Nephron (organoid): ENCODE data around the gene DDOST.
"Not testable (repeated sequence)": the region's sequence is repeated elsewhere in the genome, so short reads cannot be mapped to it uniquely, and the experiment has no call there.

ENCODE experiments used
- H3K27ac Mint-ChIP-seq, 3 experiments: 2 replicates each; pipeline ENCODE4 v1.8.0; 2020; ENCODE audit warnings: mixed read lengths in 3 of 3, mild to moderate bottlenecking in 2 of 3, moderate library complexity in 1 of 3
- H3K27me3 Mint-ChIP-seq: 2 replicates; pipeline ENCODE4 v1.8.0; 2021; ENCODE audit warnings: low read depth, mild to moderate bottlenecking, moderate library complexity, mixed read lengths
- H3K36me3 Mint-ChIP-seq: 2 replicates; pipeline ENCODE4 v1.8.0; 2020; ENCODE audit warnings: low read depth, mixed read lengths
- H3K4me1 Mint-ChIP-seq: 2 replicates; pipeline ENCODE4 v1.8.0; 2020; ENCODE audit warnings: mixed read lengths
- H3K4me3 Mint-ChIP-seq, 3 experiments: 2 replicates each; pipeline ENCODE4 v1.8.0; 2020; ENCODE audit warnings: mild to moderate bottlenecking in 3 of 3, mixed read lengths in 3 of 3, moderate library complexity in 2 of 3
- H3K9me3 Mint-ChIP-seq: 2 replicates; pipeline ENCODE4 v1.8.0; 2020; ENCODE audit warnings: mixed read lengths
- TF ChIP-seq, protein P1 (sequence below), 3 experiments: fragments of 200-600 bp; sonication (generic); IDR thresholded peaks; one replicate each; pipeline ENCODE4 v1.5.0; 2021; ENCODE audit warnings: antibody characterized with exemption in 3 of 3; ENCODE audit not compliant: unreplicated experiment in 3 of 3

DDOST gene

GRCh38 chr1:20683614-20684013, 22.4 kb upstream of the DDOST start:
- H3K27ac Mint-ChIP-seq = no peak overlapping the region
- no peaks in the 10 kb centered on the region for H3K36me3 Mint-ChIP-seq
- no peak overlapping the region for H3K4me3 Mint-ChIP-seq
- H3K27me3 Mint-ChIP-seq = no peaks in the 10 kb centered on the region
- TF ChIP-seq, protein P1, sequence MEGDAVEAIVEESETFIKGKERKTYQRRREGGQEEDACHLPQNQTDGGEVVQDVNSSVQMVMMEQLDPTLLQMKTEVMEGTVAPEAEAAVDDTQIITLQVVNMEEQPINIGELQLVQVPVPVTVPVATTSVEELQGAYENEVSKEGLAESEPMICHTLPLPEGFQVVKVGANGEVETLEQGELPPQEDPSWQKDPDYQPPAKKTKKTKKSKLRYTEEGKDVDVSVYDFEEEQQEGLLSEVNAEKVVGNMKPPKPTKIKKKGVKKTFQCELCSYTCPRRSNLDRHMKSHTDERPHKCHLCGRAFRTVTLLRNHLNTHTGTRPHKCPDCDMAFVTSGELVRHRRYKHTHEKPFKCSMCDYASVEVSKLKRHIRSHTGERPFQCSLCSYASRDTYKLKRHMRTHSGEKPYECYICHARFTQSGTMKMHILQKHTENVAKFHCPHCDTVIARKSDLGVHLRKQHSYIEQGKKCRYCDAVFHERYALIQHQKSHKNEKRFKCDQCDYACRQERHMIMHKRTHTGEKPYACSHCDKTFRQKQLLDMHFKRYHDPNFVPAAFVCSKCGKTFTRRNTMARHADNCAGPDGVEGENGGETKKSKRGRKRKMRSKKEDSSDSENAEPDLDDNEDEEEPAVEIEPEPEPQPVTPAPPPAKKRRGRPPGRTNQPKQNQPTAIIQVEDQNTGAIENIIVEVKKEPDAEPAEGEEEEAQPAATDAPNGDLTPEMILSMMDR (IDR thresholded peaks at IDR 0.05; ENCODE audit: unreplicated experiment in 3 of 3) = no peak
- H3K4me1 Mint-ChIP-seq = peaks cover 9% of the 10 kb centered on the region
- H3K9me3 Mint-ChIP-seq = no peaks in the 10 kb centered on the region

GRCh38 chr1:20682571-20683236, 21.5 kb upstream of the DDOST start:
- Mint-ChIP-seq H3K36me3 (no peaks in the 10 kb centered on the region), H3K4me1 (peaks cover 9% of the 10 kb centered on the region), H3K27me3 (no peaks in the 10 kb centered on the region), H3K9me3 (no peaks in the 10 kb centered on the region), H3K27ac (no peak overlapping the region), H3K4me3 (no peak overlapping the region)
- TF ChIP-seq, protein P1 (IDR thresholded peaks at IDR 0.05; ENCODE audit: unreplicated experiment in 3 of 3) = no peak

DNA sequence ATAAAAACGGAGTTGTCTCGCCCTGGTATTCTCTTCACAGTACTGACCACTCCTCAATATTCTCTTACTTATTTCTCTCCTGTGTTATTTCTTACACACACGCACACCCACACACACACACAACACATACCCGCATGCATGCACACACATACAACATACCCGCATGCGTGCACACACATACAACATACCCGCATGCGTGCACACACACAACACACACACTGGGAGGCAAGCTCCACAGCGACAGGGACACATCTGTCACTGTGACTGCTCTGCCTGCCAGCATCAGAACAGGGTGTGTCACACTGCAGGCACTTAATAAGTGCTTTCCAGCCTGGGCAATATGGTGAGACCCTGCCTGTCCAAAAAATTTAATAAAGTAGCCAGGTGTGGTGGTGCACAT, 20.8 kb upstream of the DDOST start:
- no peak overlapping the region for H3K27ac Mint-ChIP-seq
- H3K9me3 Mint-ChIP-seq = no peaks in the 10 kb centered on the region
- no peak overlapping the region for H3K4me3 Mint-ChIP-seq
- peaks cover 9% of the 10 kb centered on the region for H3K4me1 Mint-ChIP-seq
- H3K36me3 Mint-ChIP-seq = no peaks in the 10 kb centered on the region
- TF ChIP-seq, protein P1 (IDR thresholded peaks at IDR 0.05; ENCODE audit: unreplicated experiment in 3 of 3) = no peak
- no peaks in the 10 kb centered on the region for H3K27me3 Mint-ChIP-seq

- H3K36me3 Mint-ChIP-seq = no peaks in the 10 kb centered on the region
These were observed 19.1 kb upstream of the DDOST start for GRCh38 chr1:20680269-20680668.

GRCh38 chr1:20678599-20678998, 17.4 kb upstream of the DDOST start:
- Mint-ChIP-seq H3K36me3 (no peaks in the 10 kb centered on the region), H3K4me1 (no peaks in the 10 kb centered on the region), H3K4me3 (no peak overlapping the region), H3K27ac (no peak overlapping the region), H3K27me3 (peaks cover 3% of the 10 kb centered on the region), H3K9me3 (no peaks in the 10 kb centered on the region)
- TF ChIP-seq, protein P1 (IDR thresholded peaks at IDR 0.05; ENCODE audit: unreplicated experiment in 3 of 3) = no peak

More at GRCh38 chr1:20680269-20680668, 19.1 kb upstream of the DDOST start:
- H3K9me3 Mint-ChIP-seq = no peaks in the 10 kb centered on the region
- no peak overlapping the region for H3K27ac Mint-ChIP-seq
- no peak overlapping the region for H3K4me3 Mint-ChIP-seq
- peaks cover 3% of the 10 kb centered on the region for H3K27me3 Mint-ChIP-seq
- TF ChIP-seq, protein P1 (IDR thresholded peaks at IDR 0.05; ENCODE audit: unreplicated experiment in 3 of 3) = no peak
- H3K4me1 Mint-ChIP-seq = peaks cover 3% of the 10 kb centered on the region

- H3K4me1 Mint-ChIP-seq, H3K4me3 Mint-ChIP-seq, H3K27ac Mint-ChIP-seq, H3K9me3 Mint-ChIP-seq, H3K36me3 Mint-ChIP-seq, H3K27me3 Mint-ChIP-seq: not testable (repeated sequence)
These were observed 12.5 kb upstream of the DDOST start for GRCh38 chr1:20673626-20674025.
